A673 (cell line): Measurements from ENCODE around the gene MEN1.

Experiments used
- CTCF ChIP-seq: fragments of 300-800, 200-600 bp; sonication (generic); conservative IDR thresholded peaks from 2 replicates; pipeline ENCODE4 v1.5.1; 2017; ENCODE audit warnings: low read depth, mild to moderate bottlenecking, antibody characterized with exemption, low read length, moderate library complexity, mixed read lengths
- EZH2 ChIP-seq: fragments of 200-600 bp; sonication (generic); IDR thresholded peaks from 2 replicates; pipeline ENCODE4 v1.6.1; 2017; ENCODE audit warnings: borderline replicate concordance, low read depth, mild to moderate bottlenecking, mixed read lengths, antibody characterized with exemption, low read length; ENCODE audit not compliant: poor library complexity, severe bottlenecking

GRCh38 chr11:64843686-64844329 lies 33.5 kb upstream of the MEN1 start:
- TF ChIP-seq CTCF = no peak
- TF ChIP-seq EZH2 = no peak
